ENCODE measurements around the gene KRTAP12-1.

Gene KRTAP12-1, protein sequence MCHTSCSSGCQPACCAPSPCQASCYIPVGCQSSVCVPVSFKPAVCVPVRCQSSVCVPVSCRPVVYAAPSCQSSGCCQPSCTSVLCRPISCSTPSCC

GRCh38 chr21:44681861-44682579, at the start of gene KRTAP12-1:
KRTAP12-1 (minus strand) TSS chr21:44682163; CDS start chr21:44682123, 40 bp downstream.
- no peak for DNase-seq (ENCODE audit: low spot score)

GRCh38 chr21:44730951-44731579, 49.1 kb upstream of the KRTAP12-1 start:
- DNase-seq (ENCODE audit: low spot score), result no peak
- no peak for FAIRE-seq

More at GRCh38 chr21:44681861-44682579, at the start of gene KRTAP12-1:
- FAIRE-seq, result no peak

GRCh38 chr21:44730028-44730395, 48.0 kb upstream of the KRTAP12-1 start:
- FAIRE-seq, result no peak

DNA sequence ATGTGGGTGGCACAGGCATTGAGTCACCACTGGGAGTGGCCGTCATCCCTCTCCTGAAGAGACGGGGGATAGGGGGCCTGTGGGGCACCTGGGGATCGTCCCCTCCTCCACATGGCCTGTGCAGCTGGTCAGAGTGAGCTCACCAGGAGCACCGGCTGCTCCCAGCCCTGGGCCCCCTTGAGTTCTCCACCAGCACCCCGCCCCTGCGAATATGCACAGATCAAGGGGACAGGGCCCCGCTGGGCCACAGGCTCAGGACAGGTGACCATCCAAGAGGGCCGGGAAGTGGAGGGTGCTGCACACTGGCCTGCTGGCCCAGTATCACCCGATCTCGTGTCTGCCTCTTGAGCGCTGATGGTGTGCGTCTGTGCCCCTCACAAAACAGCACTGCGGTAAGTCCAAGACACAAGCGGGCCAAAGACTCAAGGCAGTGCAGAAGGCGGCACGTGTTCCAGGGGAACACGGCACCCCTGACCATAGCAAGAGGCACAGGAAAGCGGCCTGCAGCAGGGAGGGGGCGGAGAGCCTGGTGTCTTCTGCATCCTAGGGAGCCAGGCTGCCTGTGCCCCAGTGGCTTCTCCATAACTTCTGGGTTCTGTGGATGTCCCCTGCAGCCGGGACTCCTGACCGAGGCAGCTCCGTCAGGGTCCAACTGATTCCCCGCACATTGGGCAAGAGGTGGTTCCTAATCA, 47.5 kb upstream of the KRTAP12-1 start:
- DNase-seq (ENCODE audit: low spot score), result no peak
- no peak for FAIRE-seq

More at GRCh38 chr21:44730028-44730395, 48.0 kb upstream of the KRTAP12-1 start:
- DNase-seq (ENCODE audit: low spot score), result no peak

GRCh38 chr21:44728716-44729115, 46.8 kb upstream of the KRTAP12-1 start:
- DNase-seq (ENCODE audit: low spot score) (no peak), FAIRE-seq (no peak)

DNA sequence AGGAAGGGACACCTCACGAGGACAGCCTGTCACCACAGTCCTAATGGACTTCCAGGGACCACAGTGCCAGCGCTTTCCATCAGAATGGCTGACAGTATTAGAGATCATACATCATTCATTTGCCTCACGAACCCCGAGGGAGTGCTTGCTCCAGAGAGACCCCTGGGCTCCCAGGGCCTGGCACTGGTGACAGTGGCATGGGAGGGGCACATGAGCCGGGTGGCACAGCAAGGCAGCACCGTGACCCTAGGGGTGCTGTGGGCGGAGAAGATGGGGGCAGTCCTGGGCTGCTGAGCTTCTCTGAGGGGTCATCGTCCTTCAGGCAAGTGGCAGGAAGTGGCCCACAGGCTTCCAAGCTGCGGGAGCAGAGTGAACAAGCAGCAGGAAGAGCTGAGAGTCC, 45.8 kb upstream of the KRTAP12-1 start:
- DNase-seq (ENCODE audit: low spot score) (no peak), FAIRE-seq (no peak)

DNA sequence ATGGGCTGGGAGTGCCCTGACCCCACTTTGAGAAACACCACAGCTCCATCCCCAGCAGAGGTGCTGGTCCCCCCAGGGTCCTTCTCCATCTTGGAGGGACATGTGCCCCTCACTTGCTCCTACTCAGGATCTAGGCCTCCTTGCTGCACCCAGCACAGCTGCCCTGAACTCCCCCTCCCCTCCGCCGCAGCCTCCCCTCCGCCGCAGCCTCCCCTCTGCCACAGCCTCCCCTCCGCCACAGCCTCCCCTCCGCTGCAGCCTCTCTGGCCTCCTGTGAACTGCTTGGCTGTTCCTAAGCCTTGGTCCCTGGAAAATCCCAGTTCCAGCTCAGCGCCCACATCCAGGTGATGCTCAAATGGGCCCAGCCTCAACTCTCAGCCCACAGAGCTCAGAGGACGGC, 45.4 kb upstream of the KRTAP12-1 start:
- FAIRE-seq (no peak), DNase-seq (ENCODE audit: low spot score) (no peak)

DNA sequence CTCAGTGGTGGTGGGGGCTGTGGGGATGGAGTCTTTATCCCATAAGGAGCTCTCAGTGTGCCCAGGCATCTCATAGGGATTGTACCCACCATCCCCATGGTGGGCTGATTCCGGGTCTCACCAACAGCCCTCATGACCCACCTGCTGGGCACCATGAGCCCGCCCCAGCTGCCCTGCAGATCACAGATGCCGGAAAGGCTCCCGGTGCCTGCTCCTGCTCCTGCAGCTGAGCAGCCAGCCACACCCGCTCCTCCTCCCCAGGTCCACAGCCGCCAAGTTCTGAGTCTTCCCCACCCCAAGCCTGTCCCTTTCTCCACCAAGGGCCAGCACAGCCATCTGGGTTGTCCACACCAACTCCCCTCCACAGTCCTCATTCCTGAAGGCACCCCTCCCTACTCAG, 44.9 kb upstream of the KRTAP12-1 start:
- FAIRE-seq, result no peak
- no peak for DNase-seq (ENCODE audit: low spot score)

- DNase-seq (ENCODE audit: low spot score) (no peak), FAIRE-seq (no peak)
Measured at GRCh38 chr21:44724926-44725325, 43.0 kb upstream of the KRTAP12-1 start.

DNA sequence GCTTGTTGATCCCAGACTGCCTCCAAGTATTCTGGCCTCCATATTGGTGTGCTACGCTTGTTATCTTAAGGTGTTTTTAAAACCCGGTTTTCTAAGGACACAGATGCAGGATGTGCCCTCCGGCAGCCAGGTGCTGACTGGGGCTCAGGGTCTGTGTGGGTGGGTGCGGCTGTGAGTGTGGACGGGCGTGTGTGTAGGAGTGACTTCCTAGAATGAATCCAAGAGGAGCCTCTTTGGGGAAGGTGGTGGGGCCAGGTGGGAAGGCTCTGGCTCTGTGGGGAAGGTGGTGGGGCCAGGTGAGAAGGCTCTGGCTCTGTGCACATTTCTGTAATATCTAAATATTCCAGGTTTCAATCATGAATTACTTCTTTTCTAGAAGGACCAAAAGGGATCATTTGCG, 42.2 kb upstream of the KRTAP12-1 start:
- FAIRE-seq (no peak), DNase-seq (ENCODE audit: low spot score) (no peak)

GRCh38 chr21:44723177-44724131, 41.5 kb upstream of the KRTAP12-1 start:
- no peak for FAIRE-seq

DNA sequence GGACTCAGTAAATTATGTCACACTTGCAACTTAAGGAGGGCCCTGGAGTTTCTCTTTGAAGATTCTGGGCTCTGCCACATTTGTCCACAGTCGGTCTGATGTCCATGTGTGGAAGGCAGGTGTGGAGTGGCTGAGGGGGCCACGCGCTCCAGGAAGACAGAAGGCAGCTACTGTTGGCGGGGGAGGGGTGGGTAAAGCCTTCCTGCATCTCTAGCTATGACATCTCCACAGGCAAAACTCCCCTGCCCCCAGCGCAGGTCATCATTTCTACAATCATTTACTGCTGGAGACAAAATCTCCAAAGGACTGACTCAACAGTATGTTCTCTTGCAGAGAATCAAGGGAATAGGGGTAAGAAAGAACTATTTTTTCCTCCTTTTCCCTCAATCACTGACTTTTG, 40.8 kb upstream of the KRTAP12-1 start:
- DNase-seq (ENCODE audit: low spot score) (no peak), FAIRE-seq (no peak)

More at GRCh38 chr21:44723177-44724131, 41.5 kb upstream of the KRTAP12-1 start:
- DNase-seq (ENCODE audit: low spot score), result no peak

- DNase-seq (ENCODE audit: low spot score) (no peak), FAIRE-seq (no peak)
Measured at GRCh38 chr21:44720170-44720569, 38.2 kb upstream of the KRTAP12-1 start.

DNA sequence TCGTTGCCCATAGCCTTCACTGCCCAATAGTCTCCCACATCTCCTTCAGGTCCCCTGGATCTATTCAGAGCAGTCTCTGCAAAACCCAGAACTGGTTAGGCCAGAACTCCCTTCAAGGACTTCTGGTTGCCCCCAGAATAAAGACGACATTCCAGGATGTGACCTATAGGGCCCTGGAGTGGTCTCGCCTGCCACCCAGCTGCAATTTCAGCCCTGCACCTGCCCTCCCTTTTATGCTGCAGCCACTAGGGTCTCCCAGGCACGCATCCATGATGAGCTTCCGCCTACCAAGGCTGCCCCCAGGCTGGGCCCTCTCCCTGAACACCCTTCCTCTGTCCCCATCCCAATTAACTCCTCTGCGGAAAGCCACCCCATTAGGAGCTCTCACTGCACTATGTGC, 36.6 kb upstream of the KRTAP12-1 start:
- FAIRE-seq (no peak), DNase-seq (ENCODE audit: low spot score) (no peak)

DNA sequence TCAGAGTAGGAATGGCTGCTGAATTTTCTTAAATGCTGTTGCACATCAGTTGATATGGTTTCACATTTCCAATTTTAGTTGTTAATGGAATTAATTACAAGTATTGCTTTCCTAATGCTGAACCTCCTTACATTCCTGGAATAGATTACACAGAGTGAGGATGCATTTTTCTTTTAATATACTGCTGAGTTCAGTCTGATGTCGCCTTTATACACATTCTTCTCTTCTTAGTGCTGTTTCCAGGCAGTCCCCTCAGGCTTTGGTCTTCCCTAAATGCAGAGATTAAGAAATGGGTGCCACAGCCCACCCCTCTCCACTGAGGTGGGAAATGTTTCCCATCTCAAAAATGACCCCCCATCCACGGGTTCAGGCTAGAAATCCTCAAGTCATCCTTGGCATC, 36.1 kb upstream of the KRTAP12-1 start:
- FAIRE-seq, result no peak
- DNase-seq (ENCODE audit: low spot score), result no peak

- FAIRE-seq, result no peak
- DNase-seq (ENCODE audit: low spot score), result no peak
Measured at GRCh38 chr21:44716984-44717383, 35.0 kb upstream of the KRTAP12-1 start.

DNA sequence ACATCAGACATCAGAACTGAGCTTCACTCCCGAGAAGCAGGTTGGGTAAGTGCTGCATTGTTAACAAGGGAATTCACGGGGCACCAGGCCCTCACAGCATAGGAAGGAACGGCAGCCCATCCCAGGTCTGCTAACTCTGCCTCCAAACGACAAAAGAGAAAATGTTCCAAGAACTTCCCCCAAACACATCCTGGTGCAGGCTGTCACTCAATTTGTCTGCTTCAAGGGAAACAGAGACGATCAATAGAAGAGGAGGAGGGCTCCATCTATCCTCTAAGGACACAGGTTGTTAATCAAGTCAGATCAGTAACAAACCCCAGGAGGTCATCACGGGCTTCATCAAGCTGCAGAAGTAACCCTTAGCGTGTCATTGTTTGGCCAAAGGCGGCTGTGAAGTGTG, 32.9 kb upstream of the KRTAP12-1 start:
- FAIRE-seq (no peak), DNase-seq (ENCODE audit: low spot score) (no peak)

- FAIRE-seq (no peak), DNase-seq (ENCODE audit: low spot score) (no peak)
Measured at GRCh38 chr21:44713846-44714245, 31.9 kb upstream of the KRTAP12-1 start.

DNA sequence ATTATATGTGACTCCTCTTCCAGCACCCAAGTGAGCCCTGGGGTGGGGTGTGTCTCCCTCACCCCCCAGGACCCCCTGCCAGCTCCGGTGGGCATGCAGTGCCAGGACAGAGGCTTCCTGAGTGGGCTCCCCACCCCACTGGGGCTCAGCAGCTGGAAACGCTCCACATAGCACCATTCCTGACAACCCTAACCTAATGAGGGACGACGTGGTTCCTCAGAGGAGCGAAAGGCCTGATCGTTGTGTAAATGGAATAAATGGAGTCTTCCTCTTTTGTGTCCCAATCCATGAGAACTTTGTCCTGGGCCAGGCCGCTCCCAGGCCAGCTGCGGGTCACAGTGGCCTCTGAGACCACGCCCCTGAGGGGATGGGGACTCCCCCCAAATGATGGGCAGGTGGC, 31.2 kb upstream of the KRTAP12-1 start:
- FAIRE-seq (no peak), DNase-seq (ENCODE audit: low spot score) (no peak)

DNA sequence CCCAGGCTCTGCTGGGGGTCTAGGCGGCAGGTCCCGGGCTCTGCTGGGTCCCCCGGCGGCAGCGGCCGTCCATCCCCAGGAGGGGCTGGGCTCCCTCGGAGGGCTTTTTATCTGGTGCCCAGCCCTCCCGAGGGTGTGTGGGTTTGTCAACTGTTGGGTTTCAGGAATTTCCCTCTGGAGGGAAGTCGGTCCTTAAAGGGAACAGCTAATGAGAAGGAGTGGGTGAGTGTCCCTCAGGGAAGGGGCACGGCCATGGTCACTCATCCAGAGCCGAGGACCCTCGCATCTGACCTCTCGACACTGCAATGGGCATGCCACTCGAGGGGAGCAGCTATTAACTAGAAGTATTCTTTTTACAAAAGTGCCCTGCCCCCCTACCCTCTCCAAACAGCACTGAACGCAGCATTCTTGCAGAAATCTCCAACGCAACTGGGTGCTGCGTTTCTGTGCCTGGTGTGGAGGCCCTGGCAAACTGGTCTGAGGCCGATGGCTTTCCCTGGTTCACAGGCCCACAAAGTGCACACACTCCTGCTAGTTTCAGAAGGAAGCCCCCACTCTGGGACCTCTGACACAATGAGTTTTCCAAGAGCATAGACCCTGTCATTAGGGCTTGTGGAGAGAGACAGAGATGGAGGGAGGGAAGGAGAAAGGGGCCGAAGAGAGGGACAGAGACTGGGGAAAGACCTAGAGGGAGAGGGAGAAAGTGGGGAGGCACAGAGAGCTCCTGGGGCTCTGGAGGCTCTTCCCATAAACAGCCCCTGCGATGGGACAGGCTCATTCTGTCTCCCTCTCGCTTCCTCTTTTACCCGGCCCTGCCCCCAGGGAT, 30.5 kb upstream of the KRTAP12-1 start:
- FAIRE-seq (no peak), DNase-seq (ENCODE audit: low spot score) (no peak)

Measured in urothelium cell line (cell line).